Measurements from ENCODE around the gene BNIP1. TPM values are rescaled to one million over a fixed set of nuclear protein-coding genes. Genes with fewer than 3 reads are reported as not detected.
A peak's percentile ranks its signal among the peaks of the same experiment; 100 is the strongest.

The BNIP1 gene
- total RNA-seq, 1 experiment from 2014 or later = 22.2 TPM

GRCh38 chr5:173191015-173191414 lies 46.7 kb downstream of the BNIP1 start:
- Histone ChIP-seq H3K36me3 (no peaks in the 10 kb centered on the region), H3K27ac (no peak overlapping the region), H3K27me3 (no peaks in the 10 kb centered on the region), H3K4me3 (no peak overlapping the region), H3K9me3 (replicated peaks) (no peaks in the 10 kb centered on the region), H3K4me1 (no peaks in the 10 kb centered on the region)
- no peak for DNase-seq

- DNase-seq = no peak
- no peak overlapping the region for H3K27ac ChIP-seq
- H3K4me3 ChIP-seq = no peak overlapping the region
- no peaks in the 10 kb centered on the region for H3K36me3 ChIP-seq
- H3K27me3 ChIP-seq = no peaks in the 10 kb centered on the region
- no peaks in the 10 kb centered on the region for H3K9me3 ChIP-seq (replicated peaks)
- H3K4me1 ChIP-seq = no peaks in the 10 kb centered on the region
Measured at GRCh38 chr5:173191561-173191960, 47.2 kb downstream of the BNIP1 start.

GRCh38 chr5:173192561-173192960 lies 48.2 kb downstream of the BNIP1 start:
- no peaks in the 10 kb centered on the region for H3K9me3 ChIP-seq (replicated peaks)
- H3K4me1 ChIP-seq = no peaks in the 10 kb centered on the region
- no peak overlapping the region for H3K27ac ChIP-seq
- no peaks in the 10 kb centered on the region for H3K27me3 ChIP-seq
- H3K4me3 ChIP-seq = no peak overlapping the region
- H3K36me3 ChIP-seq = no peaks in the 10 kb centered on the region
- no peak for DNase-seq

- Histone ChIP-seq H3K27ac (no peak overlapping the region), H3K4me3 (no peak overlapping the region), H3K9me3 (replicated peaks) (peaks cover 8% of the 10 kb centered on the region; the same call in 1 of the 2 replicates), H3K4me1 (no peaks in the 10 kb centered on the region), H3K36me3 (no peaks in the 10 kb centered on the region), H3K27me3 (no peaks in the 10 kb centered on the region)
- DNase-seq = no peak
Measured at GRCh38 chr5:173196133-173196952, 52.0 kb downstream of the BNIP1 start.

GRCh38 chr5:173197375-173197891 lies 53.1 kb downstream of the BNIP1 start:
- Histone ChIP-seq H3K4me3 (no peak overlapping the region), H3K9me3 (replicated peaks) (peaks cover 8% of the 10 kb centered on the region; the same call in 1 of the 2 replicates), H3K27ac (no peak overlapping the region), H3K27me3 (no peaks in the 10 kb centered on the region), H3K4me1 (peaks cover 5% of the 10 kb centered on the region; the same call in 1 of the 2 replicates), H3K36me3 (no peaks in the 10 kb centered on the region)
- no peak for DNase-seq

GRCh38 chr5:173198049-173198448 lies 53.7 kb downstream of the BNIP1 start:
- Histone ChIP-seq H3K4me3 (no peak overlapping the region), H3K9me3 (replicated peaks) (peaks cover 8% of the 10 kb centered on the region; the same call in 1 of the 2 replicates), H3K27me3 (no peaks in the 10 kb centered on the region), H3K4me1 (peaks cover 8% of the 10 kb centered on the region; the same call in 1 of the 2 replicates), H3K27ac (no peak overlapping the region), H3K36me3 (no peaks in the 10 kb centered on the region)
- no peak for DNase-seq

- Histone ChIP-seq H3K27ac (no peak overlapping the region), H3K9me3 (replicated peaks) (peaks cover 8% of the 10 kb centered on the region; the same call in 1 of the 2 replicates), H3K4me3 (no peak overlapping the region), H3K4me1 (peaks cover 9% of the 10 kb centered on the region; the same call in 1 of the 2 replicates), H3K36me3 (no peaks in the 10 kb centered on the region), H3K27me3 (no peaks in the 10 kb centered on the region)
- no peak for DNase-seq
Measured at GRCh38 chr5:173200356-173200755, 56.0 kb downstream of the BNIP1 start.

GRCh38 chr5:173201636-173202265 lies 57.4 kb downstream of the BNIP1 start:
- Histone ChIP-seq H3K27ac (no peak overlapping the region), H3K9me3 (replicated peaks) (peaks cover 8% of the 10 kb centered on the region; the same call in 1 of the 2 replicates), H3K27me3 (no peaks in the 10 kb centered on the region), H3K36me3 (no peaks in the 10 kb centered on the region), H3K4me1 (peaks cover 16% of the 10 kb centered on the region), H3K4me3 (peak overlapping the region; percentile 43)
- peak in 1 of 2 experiments; percentile 41 for DNase-seq

GRCh38 chr5:173202266-173202875 lies 58.0 kb downstream of the BNIP1 start:
- Histone ChIP-seq H3K9me3 (replicated peaks) (peaks cover 8% of the 10 kb centered on the region; the same call in 1 of the 2 replicates), H3K27me3 (no peaks in the 10 kb centered on the region), H3K4me3 (peak overlapping the region; percentile 43), H3K4me1 (peaks cover 16% of the 10 kb centered on the region), H3K27ac (no peak overlapping the region), H3K36me3 (no peaks in the 10 kb centered on the region)
- DNase-seq = peak; percentile 31 to 59

GRCh38 chr5:173204185-173204979 lies 60.1 kb downstream of the BNIP1 start:
- Histone ChIP-seq H3K4me3 (no peak overlapping the region), H3K36me3 (no peaks in the 10 kb centered on the region), H3K4me1 (peaks cover 16% of the 10 kb centered on the region), H3K27me3 (no peaks in the 10 kb centered on the region), H3K27ac (no peak overlapping the region), H3K9me3 (replicated peaks) (peaks cover 7% of the 10 kb centered on the region; the same call in 1 of the 2 replicates)
- DNase-seq = peak in 1 of 2 experiments; percentile 50

GRCh38 chr5:173205916-173206315 lies 61.6 kb downstream of the BNIP1 start:
- H3K27ac ChIP-seq = no peak overlapping the region
- H3K9me3 ChIP-seq (replicated peaks) = no peaks in the 10 kb centered on the region
- no peaks in the 10 kb centered on the region for H3K27me3 ChIP-seq
- H3K36me3 ChIP-seq = no peaks in the 10 kb centered on the region
- peaks cover 16% of the 10 kb centered on the region for H3K4me1 ChIP-seq
- DNase-seq = peak; percentile 61 to 78
- no peak overlapping the region for H3K4me3 ChIP-seq

GRCh38 chr5:173208296-173208695 lies 64.0 kb downstream of the BNIP1 start:
- H3K36me3 ChIP-seq = no peaks in the 10 kb centered on the region
- no peaks in the 10 kb centered on the region for H3K9me3 ChIP-seq (replicated peaks)
- no peaks in the 10 kb centered on the region for H3K27me3 ChIP-seq
- H3K4me1 ChIP-seq = peaks cover 8% of the 10 kb centered on the region
- no peak for DNase-seq
- no peak overlapping the region for H3K4me3 ChIP-seq
- no peak overlapping the region for H3K27ac ChIP-seq

GRCh38 chr5:173210877-173211276 lies 66.5 kb downstream of the BNIP1 start:
- no peak for DNase-seq
- no peaks in the 10 kb centered on the region for H3K27me3 ChIP-seq
- no peaks in the 10 kb centered on the region for H3K36me3 ChIP-seq
- no peaks in the 10 kb centered on the region for H3K9me3 ChIP-seq (replicated peaks)
- H3K27ac ChIP-seq = no peak overlapping the region
- H3K4me1 ChIP-seq = 0 out of 2 replicates have a peak, but pooled peaks cover 4% of the 10 kb centered on the region
- no peak overlapping the region for H3K4me3 ChIP-seq

GRCh38 chr5:173211284-173211683 lies 67.0 kb downstream of the BNIP1 start:
- no peak for DNase-seq
- H3K4me3 ChIP-seq = no peak overlapping the region
- no peaks in the 10 kb centered on the region for H3K36me3 ChIP-seq
- H3K4me1 ChIP-seq = 0 out of 2 replicates have a peak, but pooled peaks cover under 1% of the 10 kb centered on the region
- H3K27me3 ChIP-seq = no peaks in the 10 kb centered on the region
- H3K9me3 ChIP-seq (replicated peaks) = no peaks in the 10 kb centered on the region
- H3K27ac ChIP-seq = no peak overlapping the region

Data from SJCRH30 (cell line).